Dendritic cell treated with granulocyte-macrophage colony-stimulating factor and Interleukin-4, amounts not matched to agents 40 ng/mL and 50 ng/mL, for 4 days (primary cell): ENCODE measurements around the gene DUSP3.

Experiments used
- H3K27ac Mint-ChIP-seq: one replicate; pipeline ENCODE4 v1.8.0; 2022; ENCODE audit warnings: mild to moderate bottlenecking, mixed read lengths
- H3K27me3 Mint-ChIP-seq: one replicate; pipeline ENCODE4 v1.8.0; 2022; ENCODE audit warnings: mild to moderate bottlenecking, mixed read lengths
- H3K36me3 Mint-ChIP-seq: one replicate; pipeline ENCODE4 v1.8.0; 2022; ENCODE audit warnings: low read depth, mixed read lengths
- H3K4me1 Mint-ChIP-seq: one replicate; pipeline ENCODE4 v1.8.0; 2022; ENCODE audit warnings: low read depth, mixed read lengths
- H3K4me3 Mint-ChIP-seq: one replicate; pipeline ENCODE4 v1.8.0; 2022; ENCODE audit warnings: mild to moderate bottlenecking, moderate library complexity, mixed read lengths
- H3K9me3 Mint-ChIP-seq: one replicate; pipeline ENCODE4 v1.8.0; 2022; ENCODE audit warnings: mixed read lengths
- intact Hi-C: fragments of 100-400 bp; cut with micrococcal nuclease; formaldehyde crosslinking; loops from one replicate; pipeline ENCODE4 v1.15.0; 2022

DUSP3 gene

GRCh38 chr17:43769859-43770258, 8.9 kb downstream of the DUSP3 start:
- H3K27me3 Mint-ChIP-seq: no peaks in the 10 kb centered on the region
- H3K27ac Mint-ChIP-seq: peak overlapping the region; percentile 90
- H3K4me3 Mint-ChIP-seq: peak overlapping the region; percentile 34
- H3K36me3 Mint-ChIP-seq: peaks cover 100% of the 10 kb centered on the region
- H3K9me3 Mint-ChIP-seq: no peaks in the 10 kb centered on the region
- peaks cover 96% of the 10 kb centered on the region for H3K4me1 Mint-ChIP-seq
- intact Hi-C loops: no loop called here

GRCh38 chr17:43769426-43769825, 9.4 kb downstream of the DUSP3 start:
- intact Hi-C loops: no loop called here
- Mint-ChIP-seq H3K36me3 (peaks cover 96% of the 10 kb centered on the region), H3K27me3 (no peaks in the 10 kb centered on the region), H3K9me3 (no peaks in the 10 kb centered on the region), H3K4me1 (peaks cover 93% of the 10 kb centered on the region), H3K27ac (peak overlapping the region; percentile 90), H3K4me3 (peak overlapping the region; percentile 34)

- Mint-ChIP-seq H3K27ac (peak overlapping the region; percentile 90), H3K27me3 (no peaks in the 10 kb centered on the region), H3K4me1 (peaks cover 88% of the 10 kb centered on the region), H3K36me3 (peaks cover 94% of the 10 kb centered on the region), H3K4me3 (peak overlapping the region; percentile 44), H3K9me3 (no peaks in the 10 kb centered on the region)
- intact Hi-C loops: no loop called here
Measured at GRCh38 chr17:43768943-43769342, 9.8 kb downstream of the DUSP3 start.

GRCh38 chr17:43768382-43768781, 10.4 kb downstream of the DUSP3 start:
- peaks cover 93% of the 10 kb centered on the region for H3K36me3 Mint-ChIP-seq
- peak overlapping the region; percentile 44 for H3K4me3 Mint-ChIP-seq
- H3K27ac Mint-ChIP-seq: peak overlapping the region; percentile 90
- no peaks in the 10 kb centered on the region for H3K27me3 Mint-ChIP-seq
- no peaks in the 10 kb centered on the region for H3K9me3 Mint-ChIP-seq
- peaks cover 83% of the 10 kb centered on the region for H3K4me1 Mint-ChIP-seq
- intact Hi-C loops: no loop called here

GRCh38 chr17:43767713-43768059, 11.1 kb downstream of the DUSP3 start:
- intact Hi-C loops: no loop called here
- Mint-ChIP-seq H3K27me3 (no peaks in the 10 kb centered on the region), H3K4me3 (peak overlapping the region; percentile 17), H3K9me3 (no peaks in the 10 kb centered on the region), H3K27ac (peak overlapping the region; percentile 90), H3K4me1 (peaks cover 76% of the 10 kb centered on the region), H3K36me3 (peaks cover 86% of the 10 kb centered on the region)

- H3K36me3 Mint-ChIP-seq: peaks cover 81% of the 10 kb centered on the region
- intact Hi-C loops: no loop called here
- peak overlapping the region; percentile 90 for H3K27ac Mint-ChIP-seq
- H3K9me3 Mint-ChIP-seq: no peaks in the 10 kb centered on the region
- H3K4me3 Mint-ChIP-seq: peak overlapping the region; percentile 17
- H3K27me3 Mint-ChIP-seq: no peaks in the 10 kb centered on the region
- H3K4me1 Mint-ChIP-seq: peaks cover 71% of the 10 kb centered on the region
Measured at GRCh38 chr17:43767053-43767712, 11.6 kb downstream of the DUSP3 start.

GRCh38 chr17:43766413-43767052, 12.2 kb downstream of the DUSP3 start:
- H3K9me3 Mint-ChIP-seq: no peaks in the 10 kb centered on the region
- H3K36me3 Mint-ChIP-seq: peaks cover 74% of the 10 kb centered on the region
- no peak overlapping the region for H3K4me3 Mint-ChIP-seq
- H3K27me3 Mint-ChIP-seq: no peaks in the 10 kb centered on the region
- H3K4me1 Mint-ChIP-seq: peaks cover 65% of the 10 kb centered on the region
- intact Hi-C loops: no loop called here
- peak overlapping the region; percentile 90 for H3K27ac Mint-ChIP-seq

- H3K9me3 Mint-ChIP-seq: no peaks in the 10 kb centered on the region
- H3K27ac Mint-ChIP-seq: no peak overlapping the region
- H3K36me3 Mint-ChIP-seq: peaks cover 13% of the 10 kb centered on the region
- peaks cover 45% of the 10 kb centered on the region for H3K27me3 Mint-ChIP-seq
- H3K4me3 Mint-ChIP-seq: no peak overlapping the region
- intact Hi-C loops: loop anchor here (1.0 to 5.0 kb wide), 2 partner anchors 66 to 183 kb away; no protein-coding TSS in a partner anchor
- peaks cover 6% of the 10 kb centered on the region for H3K4me1 Mint-ChIP-seq
Measured at GRCh38 chr17:43760254-43760852, 18.4 kb downstream of the DUSP3 start.

GRCh38 chr17:43759836-43760235, 18.9 kb downstream of the DUSP3 start:
- peaks cover 1% of the 10 kb centered on the region for H3K4me1 Mint-ChIP-seq
- H3K9me3 Mint-ChIP-seq: no peaks in the 10 kb centered on the region
- H3K36me3 Mint-ChIP-seq: peaks cover 7% of the 10 kb centered on the region
- peaks cover 49% of the 10 kb centered on the region for H3K27me3 Mint-ChIP-seq
- no peak overlapping the region for H3K4me3 Mint-ChIP-seq
- no peak overlapping the region for H3K27ac Mint-ChIP-seq
- intact Hi-C loops: loop anchor here (1.0 to 5.0 kb wide), 2 partner anchors 66 to 183 kb away; no protein-coding TSS in a partner anchor

- Mint-ChIP-seq H3K27me3 (peaks cover 58% of the 10 kb centered on the region), H3K36me3 (peaks cover 1% of the 10 kb centered on the region), H3K27ac (no peak within 1 kb of the TSS), H3K9me3 (no peaks in the 10 kb centered on the region), H3K4me1 (no peaks in the 10 kb centered on the region), H3K4me3 (no peak within 1 kb of the TSS)
- intact Hi-C loops: no loop called here
Measured at GRCh38 chr17:43758497-43759174, 20.1 kb downstream of the DUSP3 start, which contains the start of gene SOST. TSS of gene SOST (minus strand) at chr17:43758791. CDS start at chr17:43758741, 50 bp downstream.

GRCh38 chr17:43758086-43758485, 20.7 kb downstream of the DUSP3 start:
- Mint-ChIP-seq H3K27me3 (peaks cover 61% of the 10 kb centered on the region), H3K27ac (no peak overlapping the region), H3K9me3 (no peaks in the 10 kb centered on the region), H3K4me3 (no peak overlapping the region), H3K36me3 (no peaks in the 10 kb centered on the region), H3K4me1 (peaks cover 4% of the 10 kb centered on the region)
- intact Hi-C loops: no loop called here

GRCh38 chr17:43757171-43757660, 21.6 kb downstream of the DUSP3 start:
- H3K4me1 Mint-ChIP-seq: peaks cover 8% of the 10 kb centered on the region
- H3K9me3 Mint-ChIP-seq: no peaks in the 10 kb centered on the region
- no peak overlapping the region for H3K4me3 Mint-ChIP-seq
- H3K36me3 Mint-ChIP-seq: no peaks in the 10 kb centered on the region
- peaks cover 70% of the 10 kb centered on the region for H3K27me3 Mint-ChIP-seq
- intact Hi-C loops: no loop called here
- H3K27ac Mint-ChIP-seq: no peak overlapping the region

- H3K36me3 Mint-ChIP-seq: no peaks in the 10 kb centered on the region
- no peak overlapping the region for H3K4me3 Mint-ChIP-seq
- intact Hi-C loops: no loop called here
- H3K9me3 Mint-ChIP-seq: no peaks in the 10 kb centered on the region
- peaks cover 79% of the 10 kb centered on the region for H3K27me3 Mint-ChIP-seq
- no peak overlapping the region for H3K27ac Mint-ChIP-seq
- peaks cover 10% of the 10 kb centered on the region for H3K4me1 Mint-ChIP-seq
Measured at GRCh38 chr17:43756201-43756600, 22.6 kb downstream of the DUSP3 start.
